Natural killer cell (primary cell): ENCODE data around the gene USP4. TPM values are rescaled to one million over a fixed set of nuclear protein-coding genes. Genes with fewer than 3 reads are reported as not detected.

Experiments used
- ATAC-seq, 3 donors: fragments of 150-1000 bp in 2 of 3; fragments of 200-7000 bp in 1 of 3; cut with Tn5 transposase; 1 replicate in 1 of 3; 2 replicates in 2 of 3; pipeline ENCODE4 v1.10.0; 2021; ENCODE audit warnings: mild to moderate bottlenecking in 2 of 3, moderate library complexity in 2 of 3
- DNase-seq, 2 donors: peaks; one replicate each; pipeline versions ENCODE4 v3.0.0 to v3.0.0-alpha.2; 2013 to 2021; ENCODE audit warnings: mixed read lengths in 1 of 2
- H3K27ac ChIP-seq: one replicate; pipeline ENCODE4 v1.5.1; 2013; ENCODE audit warnings: mild to moderate bottlenecking, low read length
- H3K27me3 ChIP-seq: one replicate; pipeline ENCODE4 v1.6.1; 2013; ENCODE audit warnings: low read length; ENCODE audit not compliant: control insufficient read depth, insufficient read depth
- H3K36me3 ChIP-seq: one replicate; pipeline ENCODE4 v1.6.1; 2013; ENCODE audit warnings: low read length; ENCODE audit not compliant: control insufficient read depth, insufficient read depth
- H3K4me1 ChIP-seq: one replicate; pipeline ENCODE4 v1.6.1; 2013; ENCODE audit warnings: low read length; ENCODE audit not compliant: control insufficient read depth, insufficient read depth
- H3K4me3 ChIP-seq: one replicate; pipeline ENCODE4 v1.5.1; 2013; ENCODE audit warnings: low read length
- H3K9me3 ChIP-seq: one replicate; pipeline ENCODE4 v1.6.1; 2013; ENCODE audit warnings: low read length; ENCODE audit not compliant: control insufficient read depth, insufficient read depth
- H3K27ac Mint-ChIP-seq, 2 donors: one replicate each; pipeline ENCODE4 v1.8.0; 2022; ENCODE audit warnings: mild to moderate bottlenecking in 2 of 2, mixed read lengths in 2 of 2, moderate library complexity in 1 of 2
- H3K27me3 Mint-ChIP-seq, 2 donors: one replicate each; pipeline ENCODE4 v1.8.0; 2022; ENCODE audit warnings: low read depth in 2 of 2, mixed read lengths in 2 of 2
- H3K36me3 Mint-ChIP-seq: one replicate; pipeline ENCODE4 v1.8.0; 2022; ENCODE audit warnings: mixed read lengths
- H3K4me1 Mint-ChIP-seq, 2 donors: one replicate each; pipeline ENCODE4 v1.8.0; 2022; ENCODE audit warnings: mixed read lengths in 2 of 2
- H3K4me3 Mint-ChIP-seq: one replicate; pipeline ENCODE4 v1.8.0; 2022; ENCODE audit warnings: mild to moderate bottlenecking, moderate library complexity, mixed read lengths
- H3K9me3 Mint-ChIP-seq, 2 donors: one replicate each; pipeline ENCODE4 v1.8.0; 2022; ENCODE audit warnings: mixed read lengths in 2 of 2
- CTCF ChIP-seq: fragments of 200-600 bp; IDR thresholded peaks from one replicate; pipeline ENCODE4 v1.8.0; 2022; ENCODE audit warnings: antibody characterized with exemption
- WGBS: methylation state at CpG from one replicate; pipeline ENCODE4 v1.1.7; 2013; ENCODE audit warnings: missing lambda C conversion rate; ENCODE audit not compliant: insufficient coverage; 5-methylcytosine and 5-hydroxymethylcytosine counted together
- intact Hi-C: fragments of 100-400 bp; cut with micrococcal nuclease; formaldehyde crosslinking; loops from one replicate; pipeline ENCODE4 v1.14.2; 2022
- total RNA-seq, 4 donors: library from RNA; stranded (reverse); fragments of 120-200 nt in 1 of 4; gene quantifications; one replicate each; pipeline versions ENCODE4 v1.2.3 to v1.2.4, GENCODE V29; 2013 to 2022

Gene USP4
- total RNA-seq, 3 donors from 2014 or later (not counting 1 experiment from before 2014, with no cell fraction given): 110 to 138 (median 135) TPM

- Mint-ChIP-seq H3K4me3 (no peak overlapping the region), H3K9me3 (no peaks in the 10 kb centered on the region), H3K27me3 (no peaks in the 10 kb centered on the region), H3K27ac (peak overlapping the region; percentile 79 to 83), H3K4me1 (peaks cover 49 to 57% of the 10 kb centered on the region in 2 donors), H3K36me3 (no peaks in the 10 kb centered on the region)
- Histone ChIP-seq H3K9me3 (no peaks in the 10 kb centered on the region), H3K36me3 (peaks cover 5% of the 10 kb centered on the region), H3K27me3 (no peaks in the 10 kb centered on the region), H3K4me3 (no peak overlapping the region), H3K4me1 (peaks cover 41% of the 10 kb centered on the region), H3K27ac (no peak overlapping the region)
- WGBS: 100% methylated on average over 1 of the region's 2 CpGs
- DNase-seq: no peak
- peak in 2 of 3 donors; percentile 25 to 47 for ATAC-seq
- intact Hi-C loops: loop anchor here (5.0 kb wide), 1 partner anchor 60 kb away; no protein-coding TSS in a partner anchor
- TF ChIP-seq CTCF: no peak
Observed at GRCh38 chr3:49387721-49388120, 47.9 kb upstream of the USP4 start.

- Histone ChIP-seq H3K27me3 (no peaks in the 10 kb centered on the region), H3K4me1 (peaks cover 39% of the 10 kb centered on the region), H3K4me3 (no peak overlapping the region), H3K36me3 (peaks cover 2% of the 10 kb centered on the region), H3K27ac (peak overlapping the region; percentile 33), H3K9me3 (no peaks in the 10 kb centered on the region)
- peaks cover 45 to 59% of the 10 kb centered on the region in 2 donors for H3K4me1 Mint-ChIP-seq
- TF ChIP-seq CTCF: no peak
- intact Hi-C loops: loop anchor here (5.0 kb wide), 1 partner anchor 61 kb away; no protein-coding TSS in a partner anchor
- H3K4me3 Mint-ChIP-seq: peak overlapping the region; percentile 55
- WGBS: 44% methylated on average over 7 of the region's 11 CpGs
- ATAC-seq (no peak), DNase-seq (no peak)
- H3K27ac Mint-ChIP-seq: peak overlapping the region; percentile 80 to 84
- no peaks in the 10 kb centered on the region for H3K9me3 Mint-ChIP-seq
- H3K36me3 Mint-ChIP-seq: no peaks in the 10 kb centered on the region
- no peaks in the 10 kb centered on the region for H3K27me3 Mint-ChIP-seq
Observed at GRCh38 chr3:49386056-49386756, 46.4 kb upstream of the USP4 start.

GRCh38 chr3:49385617-49386016 is 45.8 kb upstream of the USP4 start:
- WGBS: no CpG with 5 or more reads among the region's 1 CpG
- peaks cover 45 to 59% of the 10 kb centered on the region in 2 donors for H3K4me1 Mint-ChIP-seq
- H3K9me3 Mint-ChIP-seq: no peaks in the 10 kb centered on the region
- intact Hi-C loops: loop anchor here (5.0 kb wide), 1 partner anchor 62 kb away; no protein-coding TSS in a partner anchor
- Histone ChIP-seq H3K4me1 (peaks cover 42% of the 10 kb centered on the region), H3K27me3 (no peaks in the 10 kb centered on the region), H3K9me3 (no peaks in the 10 kb centered on the region), H3K27ac (no peak overlapping the region), H3K36me3 (peaks cover 2% of the 10 kb centered on the region), H3K4me3 (no peak overlapping the region)
- DNase-seq (no peak), ATAC-seq (no peak)
- H3K36me3 Mint-ChIP-seq: no peaks in the 10 kb centered on the region
- peak overlapping the region; percentile 55 for H3K4me3 Mint-ChIP-seq
- H3K27ac Mint-ChIP-seq: peak overlapping the region; percentile 80 to 84
- TF ChIP-seq CTCF: no peak
- H3K27me3 Mint-ChIP-seq: no peaks in the 10 kb centered on the region
